HepG2 (cell line): ENCODE measurements around the gene RAB27B. TPM values are rescaled to one million over a fixed set of nuclear protein-coding genes. Genes with fewer than 3 reads are reported as not detected.

Experiments
- ATAC-seq: fragments of 200-7000 bp; cut with Tn5 transposase; 3 replicates; pipeline ENCODE4 v1.9.1; 2020; ENCODE audit warnings: mild to moderate bottlenecking, moderate library complexity
- BruUV-seq: library from RNA; stranded (reverse); fragments of 400-500 nt; replicated peaks from 2 replicates; lab custom pipeline; 2021; lab: Mats Ljungman, UMichigan
- CTCF ChIA-PET: fragments of 300-600 bp; formaldehyde crosslinking; extraction: SDS; loops from one replicate; lab custom pipeline; 2021; ENCODE audit warnings: low total read pairs, inconsistent platforms, low intra/inter-chr PET ratio; lab: Yijun Ruan, JAX
- POLR2A ChIA-PET: fragments of 350-600 bp; sonication (Branson Sonifier 250); formaldehyde crosslinking; loops from one replicate; lab custom pipeline; 2020; ENCODE audit warnings: antibody characterized with exemption, inconsistent platforms; lab: Yijun Ruan, JAX
- DNase-seq: peaks from one replicate; pipeline ENCODE4 v3.0.0-alpha.2; 2015; ENCODE audit warnings: low spot score
- FAIRE-seq: peaks from 3 replicates; lab custom pipeline; 2011; peaks lifted over from hg19 to GRCh38; lab: Jason Lieb, UNC
- H2AFZ ChIP-seq: one replicate; pipeline ENCODE4 v1.6.1; 2011; ENCODE audit warnings: low read length, inconsistent platforms
- H3K27ac ChIP-seq: fragments of 300-600 bp; 3 replicates; pipeline ENCODE4 v1.8.0; 2011; ENCODE audit warnings: mixed run types, mild to moderate bottlenecking, mixed read lengths, low read length, inconsistent platforms; ENCODE audit not compliant: insufficient read depth; ENCODE audit errors: extremely low read length
- H3K27me3 ChIP-seq, 2 experiments: fragments of 200-600 bp in 1 of 2; 2 replicates in 1 of 2; 3 replicates in 1 of 2; pipeline versions ENCODE4 v1.6.0 to v1.8.0; 2011; ENCODE audit warnings: low read length in 2 of 2, mild to moderate bottlenecking in 2 of 2, moderate library complexity in 2 of 2, inconsistent platforms in 1 of 2; ENCODE audit not compliant: insufficient read depth in 2 of 2, control insufficient read depth in 1 of 2
- H3K36me3 ChIP-seq, 2 experiments: fragments of 200-600 bp in 1 of 2; replicated peaks in 1 of 2; 2 replicates in 1 of 2; 3 replicates in 1 of 2; pipeline versions ENCODE4 v1.5.1 to v1.8.0; 2011; ENCODE audit warnings: low read length in 2 of 2, inconsistent platforms in 1 of 2; ENCODE audit not compliant: insufficient read depth in 2 of 2, control insufficient read depth in 1 of 2
- H3K4me1 ChIP-seq: 2 replicates; pipeline ENCODE4 v1.5.1; 2012; ENCODE audit warnings: low read length, inconsistent platforms; ENCODE audit not compliant: insufficient read depth
- H3K4me2 ChIP-seq: 2 replicates; pipeline ENCODE4 v1.6.0; 2011; ENCODE audit warnings: low read depth, low read length, inconsistent platforms
- H3K4me3 ChIP-seq, 3 experiments: fragments of 200-600 bp in 1 of 3; sonication (generic), shearing (Covaris generic) in 1 of 3; replicated peaks in 1 of 3; 2 replicates each; pipeline ENCODE4 v1.5.1; 2011 to 2016; ENCODE audit warnings: low read length in 3 of 3, inconsistent platforms in 2 of 3, low read depth in 2 of 3, mild to moderate bottlenecking in 2 of 3, control low read depth in 1 of 3, mixed read lengths in 1 of 3; ENCODE audit not compliant: insufficient read depth in 1 of 3
- H3K79me2 ChIP-seq: one replicate; pipeline ENCODE4 v1.6.1; 2011; ENCODE audit warnings: low read length, inconsistent platforms; ENCODE audit not compliant: insufficient read depth
- H3K9ac ChIP-seq: 2 replicates; pipeline ENCODE4 v1.6.0; 2011; ENCODE audit warnings: mild to moderate bottlenecking, low read depth, low read length, inconsistent platforms; ENCODE audit not compliant: insufficient read depth
- H3K9me3 ChIP-seq: 2 replicates; pipeline ENCODE4 v1.5.1; 2012; ENCODE audit warnings: mild to moderate bottlenecking, low read length
- H4K20me1 ChIP-seq: 2 replicates; pipeline ENCODE4 v1.6.0; 2011; ENCODE audit warnings: inconsistent platforms, mild to moderate bottlenecking, low read length, moderate library complexity; ENCODE audit not compliant: insufficient read depth
- FOSL1 ChIP-seq: sonication (generic); formaldehyde crosslinking; IDR thresholded peaks from 2 replicates; pipeline ENCODE4 v1.9.0; 2021; ENCODE audit warnings: missing genetic modification reagents, borderline replicate concordance
- KLF12 ChIP-seq: sonication (generic); formaldehyde crosslinking; IDR thresholded peaks from 2 replicates; pipeline ENCODE4 v1.4.0; 2020; ENCODE audit warnings: missing genetic modification reagents, borderline replicate concordance
- PPARG ChIP-seq: conservative IDR thresholded peaks from 2 replicates; pipeline ENCODE4 v1.6.1; 2016; ENCODE audit warnings: missing biosample characterization, missing genetic modification reagents
- PREB ChIP-seq: sonication (generic); formaldehyde crosslinking; IDR thresholded peaks from 2 replicates; pipeline ENCODE4 v1.4.0; 2020; ENCODE audit warnings: missing genetic modification reagents
- SMAD1 ChIP-seq: sonication (generic); formaldehyde crosslinking; IDR thresholded peaks from 2 replicates; pipeline ENCODE4 v1.4.0; 2020; ENCODE audit warnings: missing genetic modification reagents, low read depth, mild to moderate bottlenecking, borderline replicate concordance
- TSC22D2 ChIP-seq: sonication (generic); formaldehyde crosslinking; IDR thresholded peaks from 2 replicates; pipeline ENCODE4 v1.5.1; 2020; ENCODE audit warnings: missing genetic modification reagents, mild to moderate bottlenecking, borderline replicate concordance
- ZMYM2 ChIP-seq: sonication (generic); formaldehyde crosslinking; IDR thresholded peaks from 2 replicates; pipeline ENCODE4 v1.8.0; 2022; ENCODE audit warnings: mild to moderate bottlenecking, missing genetic modification reagents
- ZNF484 ChIP-seq: sonication (generic); formaldehyde crosslinking; IDR thresholded peaks from 2 replicates; pipeline ENCODE4 v1.5.1; 2020; ENCODE audit warnings: mild to moderate bottlenecking, low read depth, missing genetic modification reagents, borderline replicate concordance
- ZNF530 ChIP-seq: sonication (generic); formaldehyde crosslinking; IDR thresholded peaks from 2 replicates; pipeline ENCODE4 v1.5.0; 2020; ENCODE audit warnings: low read depth, mild to moderate bottlenecking, missing genetic modification reagents
- ZSCAN25 ChIP-seq: sonication (generic); formaldehyde crosslinking; IDR thresholded peaks from 2 replicates; pipeline ENCODE4 v1.8.0; 2022; ENCODE audit warnings: mild to moderate bottlenecking, missing genetic modification reagents
- ZZZ3 ChIP-seq: sonication (generic); formaldehyde crosslinking; IDR thresholded peaks from 2 replicates; pipeline ENCODE4 v1.4.0; 2020; ENCODE audit warnings: missing genetic modification reagents, mild to moderate bottlenecking, borderline replicate concordance
- WGBS: methylation state at CpG from one replicate; pipeline ENCODE4 v1.1.6; 2017; ENCODE audit warnings: low lambda C conversion rate; 5-methylcytosine and 5-hydroxymethylcytosine counted together
- in situ Hi-C: cut with HindIII; loops from 2 replicates; pipeline ENCODE4 v1.10.0; 2017; ENCODE audit warnings: low pct_unique_long_range_greater_than_20kb; ENCODE audit not compliant: extremely low pct_ligation_motif_present
- intact Hi-C: fragments of 100-400 bp; cut with micrococcal nuclease; formaldehyde crosslinking; loops from one replicate; pipeline ENCODE4 v1.10.0; 2022; ENCODE audit not compliant: unreplicated experiment
- polyA plus RNA-seq, 8 experiments: library from polyadenylated mRNA; depleted of rRNA in 3 of 8; stranded (reverse) in 7 of 8; unstranded in 1 of 8; fragments of >200 nt; fragmentation: Illumina TruSeq in 4 of 8; extraction: Trizol in 4 of 8; gene quantifications; 2 replicates each; pipeline versions ENCODE4 v1.2.1 to v1.2.3, GENCODE V29; 2011 to 2016; ENCODE audit warnings: low read depth in 4 of 8, missing spikeins in 1 of 8, mixed read lengths in 1 of 8; ENCODE audit not compliant: insufficient read depth in 1 of 8
- total RNA-seq, 5 experiments: library from RNA; depleted of rRNA; stranded (reverse); fragments of >200 nt; fragmentation: Illumina TruSeq; extraction: Trizol; gene quantifications; 2 replicates each; pipeline ENCODE4 v1.2.3, GENCODE V29; 2016; ENCODE audit warnings: low read depth in 1 of 5
- TF ChIP-seq, protein P1 (sequence below): sonication (generic); formaldehyde crosslinking; IDR thresholded peaks from 2 replicates; pipeline ENCODE4 v1.5.1; 2020; ENCODE audit warnings: missing genetic modification reagents, mild to moderate bottlenecking, borderline replicate concordance

RAB27B gene
- total and polyA plus RNA-seq, 2 of the 13 experiments (the other 11 are each of a cell fraction or from before 2014, with no cell fraction given): not detected

DNA sequence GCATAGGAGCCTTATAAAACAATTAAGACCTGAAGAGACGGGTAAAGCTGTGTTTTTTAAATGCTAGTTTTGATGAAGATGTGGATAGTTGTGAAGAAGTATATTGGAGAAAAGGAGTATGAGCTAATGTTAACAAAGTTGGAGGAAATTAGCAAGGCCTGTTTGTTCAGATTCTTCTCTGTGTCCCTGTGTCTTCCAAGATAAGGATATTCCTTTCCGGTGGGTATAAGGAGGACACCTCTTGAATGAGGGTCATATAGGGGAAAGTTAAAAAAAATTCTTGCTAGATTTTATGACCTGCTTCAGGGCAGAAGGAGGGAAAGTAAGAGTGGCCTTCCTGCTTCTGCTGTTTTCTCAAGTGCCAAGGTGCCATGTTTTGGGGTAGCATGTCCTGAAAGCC lies 72.0 kb downstream of the RAB27B start:
- H3K9ac ChIP-seq: no peak overlapping the region
- no peak overlapping the region for H3K27ac ChIP-seq
- ChIA-PET CTCF (no interaction called here), POLR2A (no interaction called here)
- peaks cover 14% of the 10 kb centered on the region for H3K4me1 ChIP-seq
- no TSS peak for BruUV-seq
- H3K4me2 ChIP-seq: no peak overlapping the region
- H3K9me3 ChIP-seq: no peaks in the 10 kb centered on the region
- H2AFZ ChIP-seq: no peak overlapping the region
- FAIRE-seq (no peak), ATAC-seq (no peak), DNase-seq (no peak)
- intact Hi-C loops (no loop called here), in situ Hi-C loops (no loop called here)
- TF ChIP-seq ZNF530 (CRISPR knock-in tag) (no peak), FOSL1 (CRISPR knock-in tag) (no peak), ZNF484 (CRISPR knock-in tag) (no peak), ZSCAN25 (CRISPR knock-in tag) (no peak), KLF12 (CRISPR knock-in tag) (no peak), PREB (CRISPR knock-in tag) (no peak), ZZZ3 (CRISPR knock-in tag) (no peak), SMAD1 (CRISPR knock-in tag) (no peak), ZMYM2 (no peak), TSC22D2 (CRISPR knock-in tag) (no peak), PPARG (no peak)
- TF ChIP-seq, protein P1, sequence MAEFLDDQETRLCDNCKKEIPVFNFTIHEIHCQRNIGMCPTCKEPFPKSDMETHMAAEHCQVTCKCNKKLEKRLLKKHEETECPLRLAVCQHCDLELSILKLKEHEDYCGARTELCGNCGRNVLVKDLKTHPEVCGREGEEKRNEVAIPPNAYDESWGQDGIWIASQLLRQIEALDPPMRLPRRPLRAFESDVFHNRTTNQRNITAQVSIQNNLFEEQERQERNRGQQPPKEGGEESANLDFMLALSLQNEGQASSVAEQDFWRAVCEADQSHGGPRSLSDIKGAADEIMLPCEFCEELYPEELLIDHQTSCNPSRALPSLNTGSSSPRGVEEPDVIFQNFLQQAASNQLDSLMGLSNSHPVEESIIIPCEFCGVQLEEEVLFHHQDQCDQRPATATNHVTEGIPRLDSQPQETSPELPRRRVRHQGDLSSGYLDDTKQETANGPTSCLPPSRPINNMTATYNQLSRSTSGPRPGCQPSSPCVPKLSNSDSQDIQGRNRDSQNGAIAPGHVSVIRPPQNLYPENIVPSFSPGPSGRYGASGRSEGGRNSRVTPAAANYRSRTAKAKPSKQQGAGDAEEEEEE: no peak
- no peaks in the 10 kb centered on the region for H3K27me3 ChIP-seq
- no peaks in the 10 kb centered on the region for H3K36me3 ChIP-seq
- 95% methylated on average over 2 of the region's 2 CpGs for WGBS
- H3K4me3 ChIP-seq: no peak overlapping the region
- H4K20me1 ChIP-seq: no peaks in the 10 kb centered on the region
- H3K79me2 ChIP-seq: no peaks in the 10 kb centered on the region
